NCI-H226 (cell line): Measurements from ENCODE around the gene TMIE.

Experiments
- DNase-seq: peaks from one replicate; pipeline ENCODE4 v3.0.0-alpha.2; 2015

Gene TMIE

GRCh38 chr3:46709721-46710120 lies 8.5 kb downstream of the TMIE start:
- no peak for DNase-seq

GRCh38 chr3:46710229-46710628 lies 9.0 kb downstream of the TMIE start:
- DNase-seq = no peak

- DNase-seq = no peak
Observed at GRCh38 chr3:46710671-46711295, 9.6 kb downstream of the TMIE start.

GRCh38 chr3:46711305-46711704 lies 10.1 kb downstream of the TMIE start:
- DNase-seq = no peak

- DNase-seq = no peak
Observed at GRCh38 chr3:46711760-46712159, 10.6 kb downstream of the TMIE start.

GRCh38 chr3:46712191-46713049 lies 11.2 kb downstream of the TMIE start:
- no peak for DNase-seq

GRCh38 chr3:46713050-46713897 lies 12.1 kb downstream of the TMIE start:
- no peak for DNase-seq

GRCh38 chr3:46713898-46714552 lies 12.8 kb downstream of the TMIE start:
- no peak for DNase-seq

GRCh38 chr3:46714728-46715506 lies 13.7 kb downstream of the TMIE start:
- no peak for DNase-seq

GRCh38 chr3:46715507-46716175 lies 14.4 kb downstream of the TMIE start:
- no peak for DNase-seq

GRCh38 chr3:46716461-46717441 lies 15.6 kb downstream of the TMIE start:
- no peak for DNase-seq

- no peak for DNase-seq
Observed at GRCh38 chr3:46717447-46718231, 16.4 kb downstream of the TMIE start, which contains the start of gene PRSS50. PRSS50 (minus strand) TSS chr3:46717869; CDS start chr3:46717824, 45 bp downstream.

GRCh38 chr3:46719044-46719565 lies 17.9 kb downstream of the TMIE start:
- no peak for DNase-seq

GRCh38 chr3:46719735-46720271 lies 18.6 kb downstream of the TMIE start:
- DNase-seq = no peak

GRCh38 chr3:46721009-46721408 lies 19.8 kb downstream of the TMIE start:
- no peak for DNase-seq

GRCh38 chr3:46722443-46722842 lies 21.3 kb downstream of the TMIE start:
- no peak for DNase-seq

GRCh38 chr3:46724424-46724823 lies 23.2 kb downstream of the TMIE start:
- DNase-seq = no peak

GRCh38 chr3:46725621-46726314 lies 24.6 kb downstream of the TMIE start:
- DNase-seq = no peak
